ENCODE measurements around the gene ZFY.

DNA sequence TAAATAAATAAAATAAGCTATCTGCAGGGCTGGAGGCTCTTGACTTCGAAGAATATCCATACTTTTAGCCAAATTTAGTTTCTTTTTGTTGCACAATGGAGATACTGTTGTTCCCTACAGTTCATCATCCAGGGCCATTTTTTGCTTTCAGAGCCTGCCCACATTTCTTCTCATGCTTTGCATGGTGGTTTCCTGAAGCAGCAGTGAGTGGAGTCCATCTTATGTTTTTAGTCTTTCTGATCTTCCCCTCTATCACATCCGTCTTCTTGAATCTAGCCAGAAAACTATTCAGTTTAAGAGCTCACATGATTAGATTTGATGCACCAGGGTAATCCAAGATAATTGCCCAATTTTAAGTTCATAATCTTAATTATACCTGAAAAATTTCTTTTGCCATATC, 19.6 kb downstream of the ZFY start:
- TF ChIP-seq, protein P1, sequence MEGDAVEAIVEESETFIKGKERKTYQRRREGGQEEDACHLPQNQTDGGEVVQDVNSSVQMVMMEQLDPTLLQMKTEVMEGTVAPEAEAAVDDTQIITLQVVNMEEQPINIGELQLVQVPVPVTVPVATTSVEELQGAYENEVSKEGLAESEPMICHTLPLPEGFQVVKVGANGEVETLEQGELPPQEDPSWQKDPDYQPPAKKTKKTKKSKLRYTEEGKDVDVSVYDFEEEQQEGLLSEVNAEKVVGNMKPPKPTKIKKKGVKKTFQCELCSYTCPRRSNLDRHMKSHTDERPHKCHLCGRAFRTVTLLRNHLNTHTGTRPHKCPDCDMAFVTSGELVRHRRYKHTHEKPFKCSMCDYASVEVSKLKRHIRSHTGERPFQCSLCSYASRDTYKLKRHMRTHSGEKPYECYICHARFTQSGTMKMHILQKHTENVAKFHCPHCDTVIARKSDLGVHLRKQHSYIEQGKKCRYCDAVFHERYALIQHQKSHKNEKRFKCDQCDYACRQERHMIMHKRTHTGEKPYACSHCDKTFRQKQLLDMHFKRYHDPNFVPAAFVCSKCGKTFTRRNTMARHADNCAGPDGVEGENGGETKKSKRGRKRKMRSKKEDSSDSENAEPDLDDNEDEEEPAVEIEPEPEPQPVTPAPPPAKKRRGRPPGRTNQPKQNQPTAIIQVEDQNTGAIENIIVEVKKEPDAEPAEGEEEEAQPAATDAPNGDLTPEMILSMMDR (IDR thresholded peaks at IDR 0.05; ENCODE audit: insufficient read depth, low read depth, low read length): no peak
- TF ChIP-seq EZH2 (IDR thresholded peaks at IDR 0.05; ENCODE audit: insufficient read depth, low read length): no peak

All from astrocyte (in vitro differentiated cells and primary cell).